GM10248 (cell line): ENCODE results near the gene PTPRN2.

Experiments used
- CTCF ChIA-PET: fragments of 300-600 bp; sonication (Branson Sonifier 250); formaldehyde crosslinking; extraction: SDS; loops from one replicate; lab custom pipeline; 2021; ENCODE audit warnings: antibody characterized with exemption; lab: Yijun Ruan, JAX
- POLR2A ChIA-PET: fragments of 350-650 bp; sonication (Branson Sonifier 250); formaldehyde crosslinking; extraction: SDS; loops from one replicate; lab custom pipeline; 2020; ENCODE audit warnings: antibody characterized with exemption; lab: Yijun Ruan, JAX
- DNase-seq: peaks from one replicate; pipeline ENCODE4 v3.0.0; 2012; ENCODE audit errors: extremely low spot score
- TF ChIP-seq, protein P1 (sequence below): IDR thresholded peaks from 2 replicates; pipeline ENCODE4 v1.5.1; 2012; ENCODE audit warnings: mild to moderate bottlenecking, low read depth; ENCODE audit errors: extremely low read depth, missing control alignments, control extremely low read depth

The PTPRN2 gene

GRCh38 chr7:158366916-158367633 is 220.5 kb downstream of the PTPRN2 start:
- no peak for DNase-seq
- ChIA-PET POLR2A (no interaction called here), CTCF (no interaction called here)
- TF ChIP-seq, protein P1, sequence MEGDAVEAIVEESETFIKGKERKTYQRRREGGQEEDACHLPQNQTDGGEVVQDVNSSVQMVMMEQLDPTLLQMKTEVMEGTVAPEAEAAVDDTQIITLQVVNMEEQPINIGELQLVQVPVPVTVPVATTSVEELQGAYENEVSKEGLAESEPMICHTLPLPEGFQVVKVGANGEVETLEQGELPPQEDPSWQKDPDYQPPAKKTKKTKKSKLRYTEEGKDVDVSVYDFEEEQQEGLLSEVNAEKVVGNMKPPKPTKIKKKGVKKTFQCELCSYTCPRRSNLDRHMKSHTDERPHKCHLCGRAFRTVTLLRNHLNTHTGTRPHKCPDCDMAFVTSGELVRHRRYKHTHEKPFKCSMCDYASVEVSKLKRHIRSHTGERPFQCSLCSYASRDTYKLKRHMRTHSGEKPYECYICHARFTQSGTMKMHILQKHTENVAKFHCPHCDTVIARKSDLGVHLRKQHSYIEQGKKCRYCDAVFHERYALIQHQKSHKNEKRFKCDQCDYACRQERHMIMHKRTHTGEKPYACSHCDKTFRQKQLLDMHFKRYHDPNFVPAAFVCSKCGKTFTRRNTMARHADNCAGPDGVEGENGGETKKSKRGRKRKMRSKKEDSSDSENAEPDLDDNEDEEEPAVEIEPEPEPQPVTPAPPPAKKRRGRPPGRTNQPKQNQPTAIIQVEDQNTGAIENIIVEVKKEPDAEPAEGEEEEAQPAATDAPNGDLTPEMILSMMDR: no peak

- ChIA-PET CTCF (no interaction called here), POLR2A (no interaction called here)
- no peak for DNase-seq
- TF ChIP-seq, protein P1: no peak
These were observed 221.3 kb downstream of the PTPRN2 start for GRCh38 chr7:158366346-158366745.

- DNase-seq: no peak
- ChIA-PET POLR2A (no interaction called here), CTCF (no interaction called here)
- TF ChIP-seq, protein P1: no peak
These were observed 222.4 kb downstream of the PTPRN2 start for GRCh38 chr7:158365267-158365666.

GRCh38 chr7:158364451-158364850 is 223.2 kb downstream of the PTPRN2 start:
- CTCF ChIA-PET: no interaction called here
- POLR2A ChIA-PET: no interaction called here
- TF ChIP-seq, protein P1: no peak
- no peak for DNase-seq

- TF ChIP-seq, protein P1: no peak
- POLR2A ChIA-PET: no interaction called here
- DNase-seq: no peak
- CTCF ChIA-PET: no interaction called here
These were observed 224.4 kb downstream of the PTPRN2 start for GRCh38 chr7:158362912-158363905.

DNA sequence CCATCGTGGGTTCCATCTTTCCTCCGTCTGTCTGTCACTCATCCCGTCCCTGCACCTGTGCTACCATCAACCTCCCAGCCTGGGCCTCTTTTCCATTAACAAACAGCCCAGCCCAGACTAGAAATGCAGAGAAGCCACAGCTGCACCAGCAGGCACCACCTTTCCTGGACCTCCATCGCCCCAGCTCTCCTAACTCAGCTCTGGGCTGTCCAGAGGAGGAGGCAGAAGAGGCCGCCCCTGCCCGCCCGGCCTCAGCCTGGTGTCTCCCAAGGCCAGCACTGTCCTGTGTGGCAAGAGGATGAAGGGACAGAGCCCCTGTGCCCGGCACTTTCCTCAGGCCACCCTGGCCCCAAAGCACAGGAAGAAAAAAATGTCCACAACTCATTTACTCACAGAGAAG is 225.6 kb downstream of the PTPRN2 start:
- no peak for DNase-seq
- ChIA-PET POLR2A (no interaction called here), CTCF (no interaction called here)
- TF ChIP-seq, protein P1: no peak
